HG03354 (cell line): ENCODE results near the gene NXPH2.
"Not testable (repeated sequence)": the region's sequence is repeated elsewhere in the genome, so short reads cannot be mapped to it uniquely, and the experiment has no call there.

Experiments used
- ATAC-seq: cut with Tn5 transposase; IDR thresholded peaks from one replicate; pipeline ENCODE4 v1.9.1; 2021; ENCODE audit warnings: mild to moderate bottlenecking; ENCODE audit not compliant: unreplicated experiment, poor library complexity, severe bottlenecking

NXPH2 gene

GRCh38 chr2:138649571-138649970, 130.6 kb downstream of the NXPH2 start:
- ATAC-seq: no peak

DNA sequence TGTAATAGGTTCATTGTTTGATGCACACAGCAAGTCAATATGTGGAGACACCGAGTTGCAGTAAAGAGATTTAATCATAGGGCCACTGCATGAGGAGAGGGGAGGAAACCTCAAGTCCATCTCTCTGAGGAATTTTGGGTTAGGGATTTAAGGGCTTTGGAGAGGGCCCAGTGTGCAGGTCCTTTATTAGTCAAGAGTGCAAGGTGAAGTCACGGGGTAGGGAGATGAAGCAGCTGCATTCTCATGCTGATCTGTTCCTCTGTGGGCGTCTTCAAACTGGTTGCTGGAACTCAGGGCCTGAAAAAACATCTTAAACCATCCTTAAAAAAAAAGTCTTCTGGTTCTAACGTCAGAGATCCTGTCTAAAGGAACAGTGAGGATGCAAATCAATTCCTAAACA, 131.6 kb downstream of the NXPH2 start:
- no peak for ATAC-seq

GRCh38 chr2:138644776-138645175, 135.4 kb downstream of the NXPH2 start:
- not testable (repeated sequence) for ATAC-seq

DNA sequence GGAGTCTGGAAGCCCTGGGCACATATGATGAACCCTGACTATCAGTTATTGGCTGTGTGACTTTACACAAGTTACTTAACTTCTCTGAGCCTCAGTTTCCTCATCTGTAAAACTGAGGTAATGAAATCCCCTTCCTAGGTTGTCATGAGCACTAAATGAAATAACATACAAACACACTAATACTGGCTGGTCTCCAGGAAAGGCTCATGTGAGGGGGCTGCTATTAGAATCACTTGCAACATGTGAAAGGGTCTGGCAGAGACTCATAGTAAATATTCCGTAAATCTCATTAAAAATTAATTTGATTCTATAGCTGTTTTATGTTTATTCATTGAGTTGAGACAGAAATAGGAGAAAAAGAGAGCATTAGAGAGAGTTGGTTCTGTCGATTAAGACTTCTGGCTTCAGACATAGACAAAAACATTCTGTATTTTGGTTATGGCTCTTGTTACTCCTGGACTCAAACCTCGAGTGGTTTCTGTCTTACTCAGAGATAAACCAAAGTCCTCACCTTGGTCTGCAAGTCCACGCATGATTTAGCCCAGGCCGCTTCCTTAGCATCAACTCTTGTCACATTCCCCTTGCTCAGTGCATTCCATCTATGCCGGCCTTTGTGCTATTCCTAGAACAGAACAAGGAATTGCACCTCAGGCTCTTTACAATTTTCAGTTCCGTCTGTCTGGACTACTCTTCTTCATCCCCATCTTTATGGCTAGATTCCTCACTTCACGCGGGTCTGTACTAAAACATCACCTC, 139.1 kb downstream of the NXPH2 start:
- ATAC-seq: no peak

- no peak for ATAC-seq
These were observed 142.5 kb downstream of the NXPH2 start for GRCh38 chr2:138637686-138638085.

- ATAC-seq: no peak
These were observed 143.1 kb downstream of the NXPH2 start for GRCh38 chr2:138637061-138637460.

DNA sequence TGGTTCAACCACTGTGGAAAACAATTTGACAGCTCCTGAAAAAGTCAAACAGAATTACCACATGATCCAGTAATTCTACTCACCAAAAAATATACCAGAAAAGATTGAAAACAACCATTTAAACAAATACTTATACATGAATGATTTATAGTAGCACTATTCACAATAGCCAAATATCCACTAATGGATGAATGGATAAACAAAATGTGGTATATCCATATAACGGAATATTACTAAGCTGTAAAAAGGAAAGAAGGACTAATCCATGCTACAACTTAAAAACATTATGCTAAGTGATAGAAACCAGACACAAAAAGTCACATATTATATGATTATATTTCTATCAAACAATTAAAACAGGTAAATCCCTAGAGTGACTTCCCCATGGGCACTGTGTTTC, 147.1 kb downstream of the NXPH2 start:
- no peak for ATAC-seq

DNA sequence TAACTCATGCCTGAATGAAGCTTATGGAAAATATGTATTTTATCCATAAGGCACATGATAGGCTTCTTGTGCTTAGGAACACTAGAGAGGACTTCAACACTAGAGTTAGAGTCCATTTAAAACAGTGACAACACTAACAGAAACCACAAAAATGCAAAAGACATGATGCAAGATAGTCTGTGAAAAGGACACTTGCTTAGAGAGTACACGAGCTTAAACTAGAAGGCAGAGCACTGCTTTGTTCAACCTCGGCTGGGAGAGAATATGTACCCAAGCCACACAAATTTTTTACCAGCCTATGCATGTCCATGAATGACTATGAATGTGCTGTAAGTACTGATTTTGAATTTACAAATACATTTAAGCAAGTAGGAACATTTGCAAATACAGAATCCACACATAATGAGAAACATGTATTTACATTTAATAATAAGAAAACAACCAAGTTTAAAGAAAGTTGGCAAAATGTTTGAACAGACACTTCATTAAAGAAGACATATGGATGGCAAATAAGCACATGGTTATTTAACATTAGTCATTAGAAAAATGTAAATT, 148.0 kb downstream of the NXPH2 start:
- ATAC-seq: no peak

DNA sequence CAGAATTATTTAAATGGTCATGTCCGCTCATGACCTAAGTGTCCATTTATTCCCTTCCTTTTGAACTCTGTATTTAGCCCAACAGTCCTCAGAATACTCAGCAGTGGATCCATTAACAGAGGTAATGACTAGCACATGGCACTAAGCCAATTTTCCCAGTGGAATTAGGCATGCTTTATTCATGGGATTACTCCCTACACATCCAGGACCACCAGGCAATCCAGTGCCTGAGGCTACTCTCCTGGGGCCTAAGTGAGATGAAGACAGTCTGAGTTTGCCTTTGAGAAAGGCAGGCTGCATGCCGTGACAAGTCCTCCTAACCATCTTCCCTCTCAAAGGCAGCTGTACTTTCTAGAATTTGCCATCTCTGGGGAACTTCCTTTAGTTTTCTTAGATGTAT, 150.0 kb downstream of the NXPH2 start:
- ATAC-seq: no peak

DNA sequence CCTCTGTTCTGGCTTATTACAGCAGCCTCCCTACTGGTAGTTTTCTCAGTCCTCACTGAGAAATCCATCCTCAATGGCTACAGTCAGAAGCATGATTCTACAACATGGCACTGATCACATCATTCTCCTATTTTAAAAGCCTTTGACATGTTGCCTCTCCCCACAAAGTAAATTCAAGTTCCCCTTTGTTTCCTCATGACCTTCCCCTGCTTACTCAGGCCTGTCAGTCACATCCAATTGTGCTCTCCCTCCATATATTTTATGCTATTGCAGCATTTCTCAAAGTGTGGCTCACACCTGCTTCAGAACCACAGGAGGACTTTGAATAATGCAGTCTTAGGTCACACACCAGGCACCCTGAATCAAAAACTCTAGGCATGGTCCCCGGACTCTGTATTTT, 154.0 kb downstream of the NXPH2 start:
- ATAC-seq: no peak

GRCh38 chr2:138622613-138623012, 157.6 kb downstream of the NXPH2 start:
- ATAC-seq: no peak

DNA sequence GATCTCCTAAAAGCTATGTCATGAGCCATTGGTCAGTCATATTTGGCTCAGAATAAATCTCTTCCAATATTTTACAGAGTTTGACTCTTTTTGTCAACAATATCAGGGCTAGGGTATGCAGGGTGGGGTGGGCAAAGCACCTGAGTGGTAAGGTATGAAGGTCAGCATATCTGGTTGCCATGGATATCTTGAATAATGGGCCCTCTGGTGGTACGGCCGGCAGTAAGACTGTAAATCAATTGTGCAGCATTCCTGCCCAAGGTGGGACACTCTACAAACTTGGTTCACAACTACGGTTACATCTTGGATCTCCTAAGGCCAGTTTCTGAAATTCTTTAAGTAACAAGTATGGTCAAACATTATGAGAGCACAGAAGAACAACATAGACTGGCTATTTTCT, 159.1 kb downstream of the NXPH2 start:
- ATAC-seq: no peak

DNA sequence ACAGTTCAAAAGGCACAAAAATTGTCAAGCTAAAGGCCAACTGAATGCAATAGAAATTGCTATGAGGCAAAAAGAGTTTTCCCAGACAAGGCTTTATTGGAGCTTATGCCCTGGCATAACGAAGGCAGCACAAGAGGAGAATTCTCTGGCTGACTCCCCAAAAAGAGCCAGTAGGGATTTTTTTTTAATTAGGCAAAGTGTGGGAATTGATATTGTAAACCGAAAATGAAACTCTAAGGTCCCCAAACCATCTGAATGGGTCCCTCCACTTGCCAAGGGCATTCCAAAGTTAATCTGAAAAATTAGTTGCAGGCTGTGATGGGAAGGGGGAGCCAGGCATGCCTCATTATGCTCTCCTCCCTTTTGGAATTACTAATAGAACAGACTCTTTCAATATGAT, 159.8 kb downstream of the NXPH2 start:
- ATAC-seq: no peak
